IMR-90 (cell line): ENCODE data around the gene CFAP126. TPM values are rescaled to one million over a fixed set of nuclear protein-coding genes. Genes with fewer than 3 reads are reported as not detected.

Source experiments
- ATAC-seq: fragments of 200-7000 bp; cut with Tn5 transposase; 2 replicates; pipeline ENCODE4 v1.9.1; 2020; ENCODE audit warnings: low read depth, mild to moderate bottlenecking, moderate library complexity
- BruUV-seq: library from RNA; stranded (reverse); fragments of 400-500 nt; replicated peaks from 2 replicates; lab custom pipeline; 2021; lab: Mats Ljungman, UMichigan
- CTCF ChIA-PET: fragments of 300-600 bp; formaldehyde crosslinking; extraction: SDS; loops from one replicate; lab custom pipeline; 2021; ENCODE audit warnings: antibody characterized with exemption; lab: Yijun Ruan, JAX
- POLR2A ChIA-PET: fragments of 300-600 bp; sonication (Branson Sonifier 250); formaldehyde crosslinking; loops from one replicate; lab custom pipeline; 2022; ENCODE audit warnings: antibody characterized with exemption; ENCODE audit not compliant: unreplicated experiment; lab: Charles Lee
- DNase-seq: peaks from one replicate; pipeline ENCODE4 v3.0.0; 2013
- H2AFZ ChIP-seq: replicated peaks from 2 replicates; pipeline ENCODE3; 2013; ENCODE audit warnings: low read length, mild to moderate bottlenecking; ENCODE audit not compliant: poor library complexity
- H2AK5ac ChIP-seq: 2 replicates; pipeline ENCODE4 v1.6.1; 2013; ENCODE audit warnings: low read depth, low read length, inconsistent platforms
- H2AK9ac ChIP-seq: replicated peaks from 2 replicates; pipeline ENCODE3; 2013; ENCODE audit warnings: mild to moderate bottlenecking, low read depth, low read length, moderate library complexity; ENCODE audit not compliant: poor library complexity
- H2BK120ac ChIP-seq: 2 replicates; pipeline ENCODE4 v1.6.1; 2013; ENCODE audit warnings: low read depth, low read length, inconsistent platforms
- H2BK15ac ChIP-seq: 3 replicates; pipeline ENCODE4 v1.6.1; 2013; ENCODE audit warnings: low read depth, low read length, inconsistent platforms
- H2BK20ac ChIP-seq: 2 replicates; pipeline ENCODE4 v1.6.1; 2013; ENCODE audit warnings: low read depth, mild to moderate bottlenecking, inconsistent platforms, low read length, moderate library complexity
- H2BK5ac ChIP-seq: 2 replicates; pipeline ENCODE4 v1.6.1; 2013; ENCODE audit warnings: mild to moderate bottlenecking, low read depth, low read length, inconsistent platforms; ENCODE audit not compliant: poor library complexity, severe bottlenecking
- H3K14ac ChIP-seq: replicated peaks from 2 replicates; pipeline ENCODE4 v1.6.1; 2013; ENCODE audit warnings: low read depth, low read length, inconsistent platforms
- H3K18ac ChIP-seq: 2 replicates; pipeline ENCODE4 v1.6.1; 2013; ENCODE audit warnings: low read depth, low read length, control low read depth
- H3K23ac ChIP-seq: 2 replicates; pipeline ENCODE4 v1.6.1; 2013; ENCODE audit warnings: low read depth, low read length, inconsistent platforms
- H3K27ac ChIP-seq: 2 replicates; pipeline ENCODE4 v1.5.1; 2013; ENCODE audit warnings: mild to moderate bottlenecking, control low read depth, low read length; ENCODE audit not compliant: insufficient read depth
- H3K27me3 ChIP-seq: 2 replicates; pipeline ENCODE4 v1.6.1; 2013; ENCODE audit warnings: low read length; ENCODE audit not compliant: control insufficient read depth, insufficient read depth
- H3K36me3 ChIP-seq: 2 replicates; pipeline ENCODE4 v1.6.1; 2013; ENCODE audit warnings: low read length, mixed read lengths; ENCODE audit not compliant: control insufficient read depth, insufficient read depth
- H3K4ac ChIP-seq: 2 replicates; pipeline ENCODE4 v1.6.1; 2013; ENCODE audit warnings: low read depth, low read length, inconsistent platforms
- H3K4me1 ChIP-seq: 2 replicates; pipeline ENCODE4 v1.6.1; 2013; ENCODE audit warnings: low read length, mixed read lengths; ENCODE audit not compliant: control insufficient read depth, insufficient read depth
- H3K4me2 ChIP-seq: 2 replicates; pipeline ENCODE4 v1.6.1; 2013; ENCODE audit warnings: low read depth, mild to moderate bottlenecking, control low read depth, low read length, moderate library complexity
- H3K4me3 ChIP-seq: 2 replicates; pipeline ENCODE4 v1.5.1; 2013; ENCODE audit warnings: low read depth, mild to moderate bottlenecking, control low read depth, low read length, moderate library complexity; ENCODE audit not compliant: insufficient read depth
- H3K56ac ChIP-seq: 2 replicates; pipeline ENCODE4 v1.6.1; 2013; ENCODE audit warnings: low read length, inconsistent platforms; ENCODE audit not compliant: insufficient read depth; ENCODE audit errors: extremely low read depth
- H3K79me1 ChIP-seq, 2 experiments: 2 replicates each; pipeline ENCODE4 v1.6.1; 2013; ENCODE audit warnings: low read length in 2 of 2, inconsistent platforms in 1 of 2, low read depth in 1 of 2
- H3K9ac ChIP-seq: 2 replicates; pipeline ENCODE4 v1.6.1; 2013; ENCODE audit warnings: low read depth, low read length, control low read depth
- H3K9me1 ChIP-seq: 2 replicates; pipeline ENCODE4 v1.6.1; 2013; ENCODE audit warnings: low read length, inconsistent platforms; ENCODE audit not compliant: insufficient read depth
- H3K9me3 ChIP-seq: 2 replicates; pipeline ENCODE4 v1.6.1; 2013; ENCODE audit warnings: low read length; ENCODE audit not compliant: control insufficient read depth, insufficient read depth
- H4K20me1 ChIP-seq: 2 replicates; pipeline ENCODE4 v1.6.1; 2013; ENCODE audit warnings: low read length, inconsistent platforms; ENCODE audit not compliant: insufficient read depth
- H4K5ac ChIP-seq: 2 replicates; pipeline ENCODE4 v1.6.1; 2013; ENCODE audit warnings: mild to moderate bottlenecking, low read depth, low read length, control low read depth
- H4K8ac ChIP-seq, 2 experiments: 2 replicates each; pipeline ENCODE4 v1.6.1; 2013; ENCODE audit warnings: low read depth in 2 of 2, low read length in 2 of 2, control low read depth in 1 of 2, inconsistent platforms in 1 of 2
- H4K91ac ChIP-seq: 2 replicates; pipeline ENCODE4 v1.6.1; 2013; ENCODE audit warnings: low read depth, low read length, inconsistent platforms; ENCODE audit not compliant: insufficient read depth
- BHLHE40 ChIP-seq: fragments of 150-350 bp; IDR thresholded peaks from 2 replicates; pipeline ENCODE4 v1.6.1; 2016; ENCODE audit warnings: mild to moderate bottlenecking, low read depth, low read length
- CEBPB ChIP-seq: IDR thresholded peaks from 2 replicates; pipeline ENCODE4 v1.6.1; 2012; ENCODE audit warnings: low read depth, low read length, improper control_type of control experiment
- CHD1 ChIP-seq: IDR thresholded peaks from 2 replicates; pipeline ENCODE4 v1.6.1; 2012; ENCODE audit warnings: low read depth, low read length, improper control_type of control experiment
- CTCF ChIP-seq: conservative IDR thresholded peaks from 2 replicates; pipeline ENCODE4 v1.5.1; 2012; ENCODE audit warnings: mild to moderate bottlenecking, low read depth, low read length, improper control_type of control experiment
- ELK1 ChIP-seq: fragments of 150-350 bp; IDR thresholded peaks from 2 replicates; pipeline ENCODE4 v1.6.1; 2016; ENCODE audit warnings: low read depth, mild to moderate bottlenecking, low read length, moderate library complexity, borderline replicate concordance
- FOS ChIP-seq: fragments of 150-350 bp; IDR thresholded peaks from 2 replicates; pipeline ENCODE4 v1.6.1; 2016; ENCODE audit warnings: low read depth, low read length
- MAFK ChIP-seq: IDR thresholded peaks from 2 replicates; pipeline ENCODE4 v1.6.1; 2012; ENCODE audit warnings: low read depth, low read length, improper control_type of control experiment
- MAZ ChIP-seq: IDR thresholded peaks from 2 replicates; pipeline ENCODE4 v1.6.1; 2012; ENCODE audit warnings: low read depth, mild to moderate bottlenecking, low read length, improper control_type of control experiment, moderate library complexity, borderline replicate concordance
- MXI1 ChIP-seq: IDR thresholded peaks from 2 replicates; pipeline ENCODE4 v1.6.1; 2012; ENCODE audit warnings: low read depth, mild to moderate bottlenecking, low read length, moderate library complexity, borderline replicate concordance
- NFE2L2 ChIP-seq: fragments of 150-350 bp; IDR thresholded peaks from 2 replicates; pipeline ENCODE4 v1.6.1; 2016; ENCODE audit warnings: low read depth, mild to moderate bottlenecking, low read length
- POLR2A ChIP-seq: IDR thresholded peaks from 2 replicates; pipeline ENCODE4 v1.6.1; 2012; ENCODE audit warnings: mild to moderate bottlenecking, low read depth, low read length
- RAD21 ChIP-seq: IDR thresholded peaks from 2 replicates; pipeline ENCODE4 v1.6.1; 2012; ENCODE audit warnings: low read length, improper control_type of control experiment
- RCOR1 ChIP-seq: IDR thresholded peaks from 2 replicates; pipeline ENCODE4 v1.6.1; 2012; ENCODE audit warnings: mild to moderate bottlenecking, low read length, improper control_type of control experiment; ENCODE audit not compliant: insufficient replicate concordance
- RFX5 ChIP-seq: IDR thresholded peaks from 2 replicates; pipeline ENCODE4 v1.8.0; 2012; ENCODE audit warnings: low read depth, mild to moderate bottlenecking, low read length, moderate library complexity
- SMC3 ChIP-seq: fragments of 150-350 bp; IDR thresholded peaks from 2 replicates; pipeline ENCODE4 v1.6.1; 2016; ENCODE audit warnings: low read depth, mild to moderate bottlenecking, antibody characterized with exemption, low read length, moderate library complexity
- WGBS, 2 experiments: methylation state at CpG; one replicate each; pipeline versions ENCODE4 v1.1.5 to v1.1.7; 2013; ENCODE audit warnings: missing lambda C conversion rate in 2 of 2; ENCODE audit not compliant: insufficient read length in 1 of 2; ENCODE audit errors: extremely low coverage in 2 of 2; 5-methylcytosine and 5-hydroxymethylcytosine counted together
- dilution Hi-C: fragments of 300-500 bp; cut with HindIII; formaldehyde crosslinking; loops from one replicate; pipeline ENCODE4 v1.14.3; 2018; ENCODE audit warnings: low sequenced_read_pairs; ENCODE audit not compliant: unreplicated experiment
- in situ Hi-C: fragments of 300-500 bp; cut with MboI; formaldehyde crosslinking; loops from 3 replicates; pipeline ENCODE4 v1.14.3; 2019; ENCODE audit warnings: low sequenced_read_pairs, inconsistent platforms, mixed read lengths
- intact Hi-C: fragments of 100-400 bp; cut with micrococcal nuclease; formaldehyde crosslinking; loops from 2 replicates; pipeline ENCODE4 v1.10.0; 2022
- polyA plus RNA-seq, 3 experiments: library from polyadenylated mRNA; depleted of rRNA; stranded (reverse); fragments of >200 nt; gene quantifications; 2 replicates each; pipeline ENCODE4 v1.2.3, GENCODE V29; 2012; ENCODE audit warnings: low replicate concordance in 1 of 3
- total RNA-seq: library from RNA; depleted of rRNA; stranded (reverse); fragments of >200 nt; gene quantifications from 2 replicates; pipeline ENCODE4 v1.2.3, GENCODE V29; 2012
- TF ChIP-seq, protein P1 (sequence below): fragments of 150-350 bp; IDR thresholded peaks from 2 replicates; pipeline ENCODE4 v1.6.1; 2017; ENCODE audit warnings: mild to moderate bottlenecking, antibody characterized with exemption, low read length, low read depth

The CFAP126 gene
- total and polyA plus RNA-seq, 2 of the 4 experiments (the other 2 are of a cell fraction), result not detected

GRCh38 chr1:161388639-161389038, 21.0 kb upstream of the CFAP126 start:
- Histone ChIP-seq H3K14ac (no peak overlapping the region), H2BK120ac (no peak overlapping the region), H3K27ac (no peak overlapping the region), H2BK20ac (0 out of 2 replicates have a peak overlapping the region, but pooled peaks have one; percentile 5), H2AK9ac (peak overlapping the region; percentile 85), H4K20me1 (no peaks in the 10 kb centered on the region), H3K36me3 (no peaks in the 10 kb centered on the region), H3K4ac (no peak overlapping the region), H3K9me1 (peaks cover 2% of the 10 kb centered on the region; the same call in 1 of the 2 replicates), H3K56ac (no peak overlapping the region), H3K4me1 (no peaks in the 10 kb centered on the region), H2BK15ac (no peak overlapping the region), H3K23ac (no peak overlapping the region), H3K27me3 (no peaks in the 10 kb centered on the region), H4K8ac (peak overlapping the region in 1 of 2 experiments; percentile 51; a peak in 1 of 4 replicates), H3K79me1 (peaks cover 0 to 4% of the 10 kb centered on the region in 2 experiments; a peak in 1 of 4 replicates), H3K9ac (no peak overlapping the region), H2AK5ac (peak overlapping the region; percentile 60), H2AFZ (peak overlapping the region; percentile 32), H4K5ac (no peak overlapping the region), H2BK5ac (no peak overlapping the region), H3K4me2 (no peak overlapping the region), H3K18ac (no peak overlapping the region), H4K91ac (no peak overlapping the region), H3K9me3 (no peaks in the 10 kb centered on the region), H3K4me3 (no peak overlapping the region)
- WGBS, 2 experiments, result no CpG with 5 or more reads among the region's 3 CpGs
- DNase-seq (no peak), ATAC-seq (no peak)
- ChIA-PET POLR2A (no interaction called here), CTCF (no interaction called here)
- intact Hi-C loops (loop anchor here (10.0 kb wide), 2 partner anchors 1554 to 1576 kb away; no protein-coding TSS in a partner anchor), in situ Hi-C loops (no loop called here), dilution Hi-C loops (no loop called here)
- BruUV-seq, result no TSS peak
- no peak for TF ChIP-seq RAD21
- TF ChIP-seq SMC3, result no peak
- no peak for TF ChIP-seq POLR2A
- TF ChIP-seq FOS, result no peak
- TF ChIP-seq BHLHE40, result no peak
- no peak for TF ChIP-seq RCOR1
- TF ChIP-seq CEBPB, result no peak
- TF ChIP-seq CTCF, result no peak
- no peak for TF ChIP-seq ELK1
- no peak for TF ChIP-seq RFX5
- TF ChIP-seq MAFK, result no peak
- no peak for TF ChIP-seq MXI1
- TF ChIP-seq MAZ, result no peak
- TF ChIP-seq, protein P1, sequence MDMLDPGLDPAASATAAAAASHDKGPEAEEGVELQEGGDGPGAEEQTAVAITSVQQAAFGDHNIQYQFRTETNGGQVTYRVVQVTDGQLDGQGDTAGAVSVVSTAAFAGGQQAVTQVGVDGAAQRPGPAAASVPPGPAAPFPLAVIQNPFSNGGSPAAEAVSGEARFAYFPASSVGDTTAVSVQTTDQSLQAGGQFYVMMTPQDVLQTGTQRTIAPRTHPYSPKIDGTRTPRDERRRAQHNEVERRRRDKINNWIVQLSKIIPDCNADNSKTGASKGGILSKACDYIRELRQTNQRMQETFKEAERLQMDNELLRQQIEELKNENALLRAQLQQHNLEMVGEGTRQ, result no peak
- no peak for TF ChIP-seq CHD1
- TF ChIP-seq NFE2L2, result no peak
